Karpas-422 (cell line): ENCODE measurements around the gene SLCO3A1. TPM values are rescaled to one million over a fixed set of nuclear protein-coding genes. Genes with fewer than 3 reads are reported as not detected.

Experiments
- DNase-seq: peaks from one replicate; pipeline ENCODE4 v3.0.0-alpha.2; 2015
- H2AFZ ChIP-seq: fragments of 200-600 bp; sonication (generic); 2 replicates; pipeline ENCODE4 v1.6.1; 2014; ENCODE audit warnings: antibody characterized with exemption, low read length, mixed read lengths
- H3K27ac ChIP-seq: fragments of 200-600 bp; sonication (generic); 2 replicates; pipeline ENCODE4 v1.5.1; 2014; ENCODE audit warnings: mild to moderate bottlenecking, low read length, moderate library complexity
- H3K27me3 ChIP-seq: fragments of 200-600 bp; sonication (generic); 2 replicates; pipeline ENCODE4 v1.6.1; 2014; ENCODE audit warnings: low read length, mixed read lengths
- H3K36me3 ChIP-seq: fragments of 200-600 bp; sonication (generic); 2 replicates; pipeline ENCODE4 v1.6.1; 2014; ENCODE audit warnings: low read length, mixed read lengths; ENCODE audit not compliant: insufficient read depth
- H3K4me1 ChIP-seq: fragments of 200-600 bp; sonication (generic); 2 replicates; pipeline ENCODE4 v1.6.1; 2014; ENCODE audit warnings: mild to moderate bottlenecking, low read length, mixed read lengths
- H3K4me2 ChIP-seq: fragments of 200-600 bp; sonication (generic); 2 replicates; pipeline ENCODE4 v1.6.1; 2014; ENCODE audit warnings: low read length, low read depth, mild to moderate bottlenecking; ENCODE audit not compliant: poor library complexity, severe bottlenecking
- H3K4me3 ChIP-seq: fragments of 200-600 bp; sonication (generic); 2 replicates; pipeline ENCODE4 v1.5.1; 2014; ENCODE audit warnings: mild to moderate bottlenecking, antibody characterized with exemption, low read length, mixed read lengths
- H3K79me2 ChIP-seq: fragments of 200-600 bp; sonication (generic); 2 replicates; pipeline ENCODE4 v1.6.1; 2014; ENCODE audit warnings: mild to moderate bottlenecking, low read length, mixed read lengths
- H3K9ac ChIP-seq: fragments of 200-600 bp; sonication (generic); 2 replicates; pipeline ENCODE4 v1.6.0; 2014; ENCODE audit warnings: low read length
- H3K9me2 ChIP-seq: fragments of 200-600 bp; sonication (generic), shearing (Covaris generic); replicated peaks from 2 replicates; pipeline ENCODE4 v1.6.0; 2014; ENCODE audit warnings: mild to moderate bottlenecking, low read length, moderate library complexity; ENCODE audit not compliant: insufficient read depth
- H3K9me3 ChIP-seq: fragments of 300-700, 200-600 bp; sonication (generic); 2 replicates; pipeline ENCODE4 v1.6.1; 2014; ENCODE audit warnings: low read length, mixed read lengths
- H4K20me1 ChIP-seq: fragments of 200-600 bp; sonication (generic); 2 replicates; pipeline ENCODE4 v1.6.1; 2014; ENCODE audit warnings: mild to moderate bottlenecking, antibody characterized with exemption, low read length, low read depth; ENCODE audit not compliant: insufficient read depth
- total RNA-seq: library from RNA; depleted of rRNA; stranded (reverse); fragments of >200 nt; shearing (Covaris generic); gene quantifications from 2 replicates; pipeline ENCODE4 v1.2.3, GENCODE V29; 2014; ENCODE audit warnings: low replicate concordance

The SLCO3A1 gene
- total RNA-seq, 1 experiment from 2014 or later: 36.2 TPM

DNA sequence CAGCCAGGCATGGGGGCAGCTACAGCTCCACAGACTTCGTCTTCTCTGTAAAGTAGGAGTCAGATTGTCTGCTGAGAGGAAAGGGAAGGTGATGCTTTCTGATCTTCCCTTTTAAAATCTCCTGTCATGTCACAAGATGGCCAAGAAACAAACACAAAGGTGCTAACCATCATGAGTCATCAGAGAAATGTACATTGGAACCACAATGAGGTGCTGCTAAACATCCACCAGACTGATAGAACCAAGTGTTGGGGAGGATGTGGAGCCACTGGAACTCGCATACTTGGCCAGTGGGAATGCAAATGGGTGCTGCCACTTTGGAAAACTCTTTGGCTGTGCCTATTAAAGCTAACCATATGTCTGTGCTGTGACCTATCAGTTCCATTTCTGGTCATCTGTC is 268.8 kb downstream of the SLCO3A1 start:
- no peak overlapping the region for H3K9ac ChIP-seq
- H3K36me3 ChIP-seq: peaks cover 21% of the 10 kb centered on the region
- H3K4me2 ChIP-seq: no peak overlapping the region
- no peak overlapping the region for H3K4me3 ChIP-seq
- H3K4me1 ChIP-seq: peaks cover 31% of the 10 kb centered on the region
- H3K27ac ChIP-seq: no peak overlapping the region
- DNase-seq: no peak
- H3K9me3 ChIP-seq: no peaks in the 10 kb centered on the region
- H2AFZ ChIP-seq: no peak overlapping the region
- no peaks in the 10 kb centered on the region for H3K9me2 ChIP-seq
- no peaks in the 10 kb centered on the region; the same call in 1 of the 2 replicates for H4K20me1 ChIP-seq
- H3K27me3 ChIP-seq: no peaks in the 10 kb centered on the region
- H3K79me2 ChIP-seq: peaks cover 33% of the 10 kb centered on the region

DNA sequence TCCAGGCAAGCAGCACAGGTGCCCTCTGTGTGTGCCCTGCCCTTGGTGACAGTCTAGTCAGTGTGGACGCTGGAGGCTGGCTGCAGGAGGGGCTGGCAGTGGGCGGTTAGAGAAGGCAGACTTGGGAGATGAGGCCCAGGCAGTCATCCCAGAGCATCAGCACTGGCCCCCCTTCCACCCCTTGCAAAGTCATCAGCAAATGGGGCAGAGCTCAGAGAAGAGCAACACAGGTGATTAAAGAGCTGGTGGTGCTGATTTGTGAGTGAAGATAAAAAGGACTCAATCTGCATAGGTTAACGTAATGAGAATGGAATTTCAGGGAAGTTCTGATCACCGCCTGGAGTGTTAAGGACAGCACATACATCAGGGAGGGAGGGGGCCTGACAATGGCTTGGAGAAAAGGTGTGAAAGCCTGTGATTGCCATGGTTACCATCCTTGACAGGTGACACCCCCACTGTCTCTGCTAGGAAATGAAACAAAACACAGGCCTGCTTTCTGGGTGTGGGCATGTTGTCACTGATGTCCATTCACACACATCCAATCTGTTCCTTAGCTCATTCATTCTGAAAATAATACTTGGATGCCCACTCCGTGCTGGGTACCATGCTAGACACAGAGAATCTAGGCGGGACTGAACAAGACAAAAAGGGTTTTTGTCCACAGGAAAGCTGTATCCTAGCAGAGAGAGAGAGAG is 270.6 kb downstream of the SLCO3A1 start:
- Histone ChIP-seq H3K27me3 (no peaks in the 10 kb centered on the region), H4K20me1 (no peaks in the 10 kb centered on the region; the same call in 1 of the 2 replicates), H3K9me3 (no peaks in the 10 kb centered on the region), H3K9ac (no peak overlapping the region), H3K9me2 (no peaks in the 10 kb centered on the region), H3K36me3 (peaks cover 24% of the 10 kb centered on the region), H3K27ac (no peak overlapping the region), H3K4me3 (no peak overlapping the region), H3K4me1 (peaks cover 13% of the 10 kb centered on the region), H2AFZ (no peak overlapping the region), H3K4me2 (no peak overlapping the region), H3K79me2 (peaks cover 21% of the 10 kb centered on the region)
- DNase-seq: no peak

DNA sequence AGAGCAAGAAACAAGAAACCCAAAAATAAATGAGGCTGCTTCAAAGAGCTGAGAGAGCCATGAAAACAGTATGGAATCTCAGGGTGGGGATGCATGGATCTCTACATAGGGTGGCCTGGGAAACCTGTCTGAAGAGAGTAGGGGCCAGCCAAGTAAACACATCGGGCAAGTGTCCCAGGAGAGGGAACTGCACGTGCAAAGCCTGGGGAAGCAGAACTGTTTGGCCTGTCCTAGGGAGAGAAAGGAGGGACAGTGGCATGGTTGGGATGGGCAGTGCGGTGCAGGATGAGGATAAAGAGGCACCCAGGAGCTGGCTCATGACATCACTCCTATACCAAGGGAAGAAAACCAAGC is 271.1 kb downstream of the SLCO3A1 start:
- Histone ChIP-seq H3K36me3 (peaks cover 27% of the 10 kb centered on the region), H3K4me3 (no peak overlapping the region), H3K9me2 (no peaks in the 10 kb centered on the region), H3K27me3 (no peaks in the 10 kb centered on the region), H3K79me2 (peaks cover 16% of the 10 kb centered on the region), H3K9ac (no peak overlapping the region), H3K9me3 (no peaks in the 10 kb centered on the region), H3K4me1 (peaks cover 7% of the 10 kb centered on the region), H2AFZ (no peak overlapping the region), H3K4me2 (no peak overlapping the region), H4K20me1 (no peaks in the 10 kb centered on the region; the same call in 1 of the 2 replicates), H3K27ac (no peak overlapping the region)
- no peak for DNase-seq

DNA sequence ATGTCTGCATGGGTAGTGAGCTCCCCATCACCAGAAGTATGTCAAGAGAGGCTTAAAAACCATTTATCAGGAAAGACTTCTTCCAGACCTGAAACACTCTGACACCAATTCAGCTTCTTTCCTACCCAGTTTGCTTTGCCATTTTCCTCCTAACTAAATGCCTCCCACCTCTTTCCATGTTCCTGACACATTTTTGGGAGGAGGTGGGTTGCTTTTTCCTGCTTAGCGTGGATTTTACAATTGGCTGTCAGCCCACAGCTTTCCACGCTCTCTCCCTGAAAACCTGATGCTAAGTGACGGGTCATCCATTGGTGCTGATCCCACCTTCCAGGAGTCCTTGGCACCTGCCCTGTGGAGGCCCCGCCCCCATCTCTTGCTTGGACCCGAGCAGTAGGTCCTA is 275.3 kb downstream of the SLCO3A1 start:
- Histone ChIP-seq H3K9ac (no peak overlapping the region), H3K4me1 (no peaks in the 10 kb centered on the region), H4K20me1 (no peaks in the 10 kb centered on the region; the same call in 1 of the 2 replicates), H3K79me2 (no peaks in the 10 kb centered on the region), H2AFZ (no peak overlapping the region), H3K4me2 (no peak overlapping the region), H3K9me2 (no peaks in the 10 kb centered on the region), H3K27ac (no peak overlapping the region), H3K36me3 (peaks cover 10% of the 10 kb centered on the region; the same call in 1 of the 2 replicates), H3K4me3 (no peak overlapping the region), H3K9me3 (no peaks in the 10 kb centered on the region), H3K27me3 (no peaks in the 10 kb centered on the region)
- no peak for DNase-seq

DNA sequence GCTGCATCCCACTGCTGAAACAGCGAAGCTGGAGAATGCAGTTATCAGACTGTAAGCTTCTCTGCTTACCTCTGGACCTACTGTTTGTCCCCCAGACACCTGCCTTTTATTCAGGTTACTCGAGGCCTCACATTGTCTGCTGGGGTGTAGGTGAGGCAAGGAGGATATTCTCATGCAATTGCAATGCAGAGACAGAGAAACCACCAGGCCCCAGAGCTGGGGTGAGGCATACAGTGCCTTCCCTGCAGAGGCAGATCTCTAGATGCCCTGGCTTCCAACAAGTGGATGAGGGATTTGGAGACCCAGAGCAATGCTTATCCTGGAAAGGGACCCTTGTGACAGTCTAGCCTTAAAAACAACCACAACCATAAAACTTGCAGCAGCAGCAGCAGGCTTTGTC is 276.7 kb downstream of the SLCO3A1 start:
- no peaks in the 10 kb centered on the region for H4K20me1 ChIP-seq
- H3K4me3 ChIP-seq: no peak overlapping the region
- no peaks in the 10 kb centered on the region for H3K9me3 ChIP-seq
- H3K27me3 ChIP-seq: no peaks in the 10 kb centered on the region
- H3K9ac ChIP-seq: no peak overlapping the region
- no peaks in the 10 kb centered on the region for H3K4me1 ChIP-seq
- peaks cover 13% of the 10 kb centered on the region; the same call in 1 of the 2 replicates for H3K36me3 ChIP-seq
- no peak overlapping the region for H3K27ac ChIP-seq
- H3K4me2 ChIP-seq: no peak overlapping the region
- H2AFZ ChIP-seq: no peak overlapping the region
- H3K9me2 ChIP-seq: no peaks in the 10 kb centered on the region
- no peaks in the 10 kb centered on the region for H3K79me2 ChIP-seq
- DNase-seq: no peak

DNA sequence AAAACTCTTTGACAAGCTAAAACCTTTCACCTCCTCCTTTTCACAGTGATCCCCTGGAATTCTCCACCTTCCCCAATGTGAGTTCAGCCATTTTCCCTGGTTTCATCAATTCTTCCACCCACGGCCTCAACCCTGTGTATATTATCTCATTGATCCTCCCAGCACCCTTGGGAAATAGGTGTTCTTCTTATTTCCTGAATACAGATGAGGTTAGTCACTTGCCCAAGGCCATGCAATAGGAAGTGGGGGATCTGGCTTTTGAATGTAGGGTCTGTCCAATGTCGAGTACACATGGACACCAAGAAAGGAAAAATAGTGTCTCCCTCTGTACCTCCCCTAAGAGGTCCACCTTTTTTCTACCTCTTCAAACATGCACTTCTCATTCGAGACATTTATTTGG is 277.4 kb downstream of the SLCO3A1 start:
- DNase-seq: no peak
- Histone ChIP-seq H3K4me2 (no peak overlapping the region), H3K9me2 (no peaks in the 10 kb centered on the region), H3K4me1 (no peaks in the 10 kb centered on the region), H3K79me2 (peaks cover 4% of the 10 kb centered on the region; the same call in 1 of the 2 replicates), H2AFZ (no peak overlapping the region), H3K27ac (no peak overlapping the region), H3K9me3 (no peaks in the 10 kb centered on the region), H3K27me3 (no peaks in the 10 kb centered on the region), H3K4me3 (no peak overlapping the region), H3K9ac (no peak overlapping the region), H4K20me1 (no peaks in the 10 kb centered on the region), H3K36me3 (peaks cover 19% of the 10 kb centered on the region)

DNA sequence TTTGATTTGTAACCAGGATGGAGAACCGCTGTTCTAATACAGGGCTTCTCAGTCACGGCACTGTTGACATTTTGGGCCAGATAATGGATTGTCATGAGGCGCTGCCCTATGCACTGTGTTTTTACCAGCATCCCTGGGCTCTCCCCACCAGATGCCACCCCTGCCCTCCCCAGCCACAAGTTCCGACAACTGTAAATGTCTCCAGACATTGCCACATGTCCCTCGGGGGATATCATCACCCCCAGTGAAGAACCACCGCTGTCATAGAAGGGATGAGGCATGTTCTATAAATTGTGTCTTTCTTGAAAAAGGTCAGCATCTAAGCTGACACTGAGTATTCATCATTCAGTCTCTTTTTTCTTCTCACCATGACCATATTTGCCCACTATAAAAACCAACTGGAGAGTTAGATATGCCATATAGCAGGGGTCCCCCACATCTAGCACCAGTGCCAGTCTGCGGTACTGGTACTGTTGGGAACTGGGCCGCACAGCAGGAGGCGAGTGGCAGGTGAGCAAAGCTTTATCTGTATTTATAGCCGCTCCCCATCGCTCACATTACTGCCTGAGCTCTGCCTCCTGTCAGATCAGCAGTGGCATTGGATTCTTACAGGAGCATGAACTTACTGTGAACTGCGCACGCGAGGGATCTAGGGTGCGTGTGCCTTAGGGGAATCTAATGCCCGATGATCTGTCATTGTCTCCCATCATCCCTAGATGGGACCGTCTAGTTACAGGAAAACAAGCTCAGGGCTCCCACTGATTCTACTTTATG is 279.7 kb downstream of the SLCO3A1 start:
- H3K36me3 ChIP-seq: peaks cover 24% of the 10 kb centered on the region
- H3K4me3 ChIP-seq: no peak overlapping the region
- peaks cover 12% of the 10 kb centered on the region; the same call in 1 of the 2 replicates for H3K79me2 ChIP-seq
- no peak for DNase-seq
- no peak overlapping the region for H2AFZ ChIP-seq
- H4K20me1 ChIP-seq: no peaks in the 10 kb centered on the region
- H3K9ac ChIP-seq: no peak overlapping the region
- no peaks in the 10 kb centered on the region for H3K9me2 ChIP-seq
- no peak overlapping the region for H3K27ac ChIP-seq
- no peaks in the 10 kb centered on the region for H3K4me1 ChIP-seq
- H3K27me3 ChIP-seq: no peaks in the 10 kb centered on the region
- H3K4me2 ChIP-seq: no peak overlapping the region
- H3K9me3 ChIP-seq: no peaks in the 10 kb centered on the region

DNA sequence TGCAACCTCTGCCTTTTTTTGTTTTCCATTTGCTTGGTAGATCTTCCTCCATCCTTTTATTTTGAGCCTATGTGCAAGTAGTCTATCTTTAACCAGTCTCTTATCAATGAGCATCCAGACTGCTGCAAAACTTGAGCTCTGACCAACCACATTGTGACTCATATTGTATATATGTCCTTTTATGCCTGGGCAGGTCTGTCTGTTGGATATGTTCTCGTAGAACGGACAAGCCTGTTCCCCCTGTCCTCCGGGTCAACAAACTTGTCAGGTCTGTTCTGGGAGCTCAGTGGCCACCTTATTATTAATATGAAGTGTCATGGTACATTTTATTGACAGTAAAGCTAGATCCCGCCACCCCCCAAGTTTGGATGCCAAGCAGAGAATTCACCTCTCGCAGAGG is 287.3 kb downstream of the SLCO3A1 start:
- no peaks in the 10 kb centered on the region for H3K27me3 ChIP-seq
- DNase-seq: no peak
- no peak overlapping the region for H3K4me2 ChIP-seq
- no peak overlapping the region for H3K27ac ChIP-seq
- H4K20me1 ChIP-seq: no peaks in the 10 kb centered on the region
- peaks cover 40% of the 10 kb centered on the region for H3K79me2 ChIP-seq
- H3K4me1 ChIP-seq: peaks cover 50% of the 10 kb centered on the region
- H3K9ac ChIP-seq: no peak overlapping the region
- no peaks in the 10 kb centered on the region for H3K9me3 ChIP-seq
- H3K4me3 ChIP-seq: no peak overlapping the region
- H2AFZ ChIP-seq: no peak overlapping the region
- H3K9me2 ChIP-seq: no peaks in the 10 kb centered on the region
- peaks cover 9% of the 10 kb centered on the region for H3K36me3 ChIP-seq
